Activated CD4-positive, alpha-beta T cell treated with anti-CD3 and anti-CD28 coated beads, Interleukin-2, amount 10 ng/mL, durations not matched to agents 7 days and 5 days (primary cell): ENCODE results near the gene DDAH1. TPM values are rescaled to one million over a fixed set of nuclear protein-coding genes. Genes with fewer than 3 reads are reported as not detected.
A peak's percentile ranks its signal among the peaks of the same experiment; 100 is the strongest.

Experiments
- CTCF ChIA-PET: fragments of 350-600 bp; sonication (Branson Sonifier 250); formaldehyde crosslinking; loops from one replicate; lab custom pipeline; 2021; ENCODE audit warnings: antibody characterized with exemption; lab: Charles Lee
- POLR2A ChIA-PET: fragments of 350-600 bp; sonication (Branson Sonifier 250); formaldehyde crosslinking; loops from one replicate; lab custom pipeline; 2021; ENCODE audit warnings: antibody characterized with exemption; lab: Charles Lee
- DNase-seq: peaks from one replicate; pipeline ENCODE4 v3.0.0-alpha.2; 2020
- H3K27ac Mint-ChIP-seq: one replicate; pipeline ENCODE4 v1.8.0; 2021; ENCODE audit warnings: mild to moderate bottlenecking, moderate library complexity, mixed read lengths
- H3K27me3 Mint-ChIP-seq: one replicate; pipeline ENCODE4 v1.8.0; 2021; ENCODE audit warnings: mixed read lengths
- H3K36me3 Mint-ChIP-seq: one replicate; pipeline ENCODE4 v1.8.0; 2021; ENCODE audit warnings: low read depth, mixed read lengths
- H3K4me1 Mint-ChIP-seq: one replicate; pipeline ENCODE4 v1.8.0; 2021; ENCODE audit warnings: mixed read lengths
- H3K4me3 Mint-ChIP-seq: one replicate; pipeline ENCODE4 v1.8.0; 2021; ENCODE audit warnings: mild to moderate bottlenecking, moderate library complexity, mixed read lengths
- H3K9me3 Mint-ChIP-seq: one replicate; pipeline ENCODE4 v1.8.0; 2021; ENCODE audit warnings: mixed read lengths
- total RNA-seq, 2 experiments: library from RNA; stranded (reverse); gene quantifications; one replicate each; pipeline ENCODE4 v1.2.3, GENCODE V29; 2021

The DDAH1 gene
- total RNA-seq, 2 experiments from 2014 or later = not detected

DNA sequence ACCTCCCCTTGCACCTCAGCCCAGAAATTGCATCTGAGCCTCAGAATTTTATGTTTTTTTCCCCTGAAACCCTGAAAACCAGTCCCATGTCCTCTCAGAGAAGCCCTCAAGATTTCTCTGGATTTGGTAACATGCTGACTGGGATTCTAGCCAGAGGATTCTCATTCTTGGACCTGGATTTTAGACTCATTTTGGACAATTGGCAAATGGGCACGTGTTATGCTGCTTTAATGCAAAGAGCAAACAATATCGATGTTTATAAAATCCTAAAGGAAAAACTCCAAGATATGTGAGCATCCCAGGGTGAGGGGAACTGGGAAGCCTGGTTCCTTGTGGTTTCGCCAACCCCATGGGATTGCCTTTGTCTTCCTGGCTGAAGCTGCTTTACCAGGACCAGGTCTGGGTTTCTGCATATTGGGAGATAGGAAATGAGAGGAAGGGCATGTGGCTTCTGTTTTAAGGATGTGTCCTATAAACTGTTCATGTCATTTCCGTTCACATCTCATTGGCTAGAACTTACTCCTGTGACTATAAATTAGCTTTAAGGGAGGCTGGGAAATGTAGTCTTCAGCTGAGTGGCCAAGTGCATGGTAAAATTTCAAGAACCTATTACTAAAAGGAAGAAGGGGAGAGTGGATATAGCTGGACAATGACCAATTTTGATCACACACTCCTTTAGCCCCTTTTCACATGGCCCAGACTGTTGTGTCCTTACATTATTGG lies 161.4 kb downstream of the DDAH1 start:
- peaks cover 48% of the 10 kb centered on the region for H3K27me3 Mint-ChIP-seq
- no peak overlapping the region for H3K27ac Mint-ChIP-seq
- H3K36me3 Mint-ChIP-seq = no peaks in the 10 kb centered on the region
- H3K4me1 Mint-ChIP-seq = peaks cover 4% of the 10 kb centered on the region
- ChIA-PET POLR2A (no interaction called here), CTCF (no interaction called here)
- H3K9me3 Mint-ChIP-seq = no peaks in the 10 kb centered on the region
- DNase-seq = no peak
- H3K4me3 Mint-ChIP-seq = no peak overlapping the region

DNA sequence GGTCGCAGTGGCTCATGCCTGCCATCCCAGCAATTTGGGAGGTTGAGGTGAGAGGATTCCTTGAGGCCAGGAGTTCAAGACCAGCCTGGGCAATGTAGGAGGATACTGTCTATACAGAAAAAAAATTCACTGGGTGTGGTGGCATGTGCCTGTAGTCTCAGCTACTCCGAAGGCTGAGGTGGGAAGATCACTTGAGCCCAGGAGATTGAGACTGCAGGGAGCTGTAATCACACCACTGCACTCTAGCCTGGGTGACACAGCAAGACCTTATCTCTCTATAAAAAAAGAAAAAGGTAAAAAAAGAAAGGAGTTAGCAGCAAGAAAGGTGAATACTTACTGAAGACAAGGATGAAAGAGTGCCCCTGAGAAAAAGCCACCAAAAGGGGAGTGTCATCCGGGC lies 164.8 kb downstream of the DDAH1 start:
- no peaks in the 10 kb centered on the region for H3K36me3 Mint-ChIP-seq
- peaks cover 16% of the 10 kb centered on the region for H3K4me1 Mint-ChIP-seq
- DNase-seq = no peak
- peaks cover 39% of the 10 kb centered on the region for H3K27me3 Mint-ChIP-seq
- H3K9me3 Mint-ChIP-seq = no peaks in the 10 kb centered on the region
- ChIA-PET POLR2A (no interaction called here), CTCF (no interaction called here)
- no peak overlapping the region for H3K27ac Mint-ChIP-seq
- no peak overlapping the region for H3K4me3 Mint-ChIP-seq

DNA sequence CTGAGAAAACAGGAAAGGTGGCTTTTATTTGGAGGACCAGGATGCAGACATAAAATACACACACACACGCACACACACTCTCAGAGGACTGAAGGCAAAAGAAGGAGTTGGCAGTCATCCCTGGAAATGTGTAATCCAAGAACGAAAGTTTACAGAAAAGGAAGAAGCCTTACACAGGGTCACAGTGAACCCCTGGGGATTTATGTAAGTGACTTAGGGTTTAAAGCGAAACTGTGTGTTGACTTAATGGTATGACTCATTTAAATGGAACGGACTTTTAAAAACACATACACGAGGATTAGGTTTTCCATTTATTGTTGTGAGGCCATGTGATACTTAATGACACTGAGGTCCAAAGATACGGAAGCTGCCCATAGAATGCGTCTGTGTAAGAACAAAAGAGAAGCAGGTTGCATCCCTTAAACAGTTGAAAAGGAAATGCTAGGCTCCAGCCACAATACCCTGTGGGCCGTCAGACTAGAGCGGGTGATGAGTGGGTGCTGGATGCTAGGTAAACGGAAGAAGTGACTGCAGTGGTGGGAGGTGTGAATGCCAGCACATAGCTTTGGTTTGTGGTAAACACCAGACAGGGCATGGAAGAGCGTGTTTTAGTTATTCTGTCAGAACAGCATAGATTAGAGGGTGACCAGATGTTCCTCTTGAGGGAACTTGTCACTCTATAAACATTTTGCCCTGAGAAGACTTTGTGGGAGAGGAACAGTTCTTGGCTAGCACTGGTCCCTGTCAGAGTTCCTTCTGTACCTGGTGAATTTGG lies 166.9 kb downstream of the DDAH1 start:
- CTCF ChIA-PET = interaction anchor here (0.6 to 0.7 kb wide), 2 partner anchors 1406 to 1741 kb away, joined by 3 read pairs; no protein-coding TSS in a partner anchor
- no peak overlapping the region for H3K27ac Mint-ChIP-seq
- H3K4me3 Mint-ChIP-seq = peak overlapping the region; percentile 5
- peak; percentile 53 for DNase-seq
- no peaks in the 10 kb centered on the region for H3K36me3 Mint-ChIP-seq
- POLR2A ChIA-PET = no interaction called here
- H3K27me3 Mint-ChIP-seq = peaks cover 39% of the 10 kb centered on the region
- no peaks in the 10 kb centered on the region for H3K9me3 Mint-ChIP-seq
- peaks cover 16% of the 10 kb centered on the region for H3K4me1 Mint-ChIP-seq

DNA sequence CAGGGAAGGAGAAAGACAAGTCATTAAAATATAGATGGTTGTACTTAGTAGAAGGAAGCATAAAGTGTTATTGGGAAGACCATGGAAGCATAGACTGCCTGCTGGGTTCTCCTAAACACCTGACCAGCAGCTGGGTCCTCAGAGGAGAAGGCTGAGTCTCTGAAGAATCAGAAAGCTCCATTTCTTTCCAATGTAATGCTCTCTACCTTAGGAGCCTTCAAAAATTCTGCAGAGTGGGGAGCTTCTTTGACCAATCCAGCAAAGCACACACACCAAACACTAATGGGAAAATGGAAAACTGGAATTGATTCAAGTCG lies 167.5 kb downstream of the DDAH1 start:
- H3K27ac Mint-ChIP-seq = no peak overlapping the region
- H3K36me3 Mint-ChIP-seq = no peaks in the 10 kb centered on the region
- H3K27me3 Mint-ChIP-seq = peaks cover 40% of the 10 kb centered on the region
- no peaks in the 10 kb centered on the region for H3K9me3 Mint-ChIP-seq
- peaks cover 16% of the 10 kb centered on the region for H3K4me1 Mint-ChIP-seq
- no peak for DNase-seq
- POLR2A ChIA-PET = no interaction called here
- CTCF ChIA-PET = interaction anchor here (0.6 to 0.7 kb wide), 3 partner anchors 20 to 1741 kb away, joined by 3 read pairs; no protein-coding TSS in a partner anchor
- peak overlapping the region; percentile 5 for H3K4me3 Mint-ChIP-seq

DNA sequence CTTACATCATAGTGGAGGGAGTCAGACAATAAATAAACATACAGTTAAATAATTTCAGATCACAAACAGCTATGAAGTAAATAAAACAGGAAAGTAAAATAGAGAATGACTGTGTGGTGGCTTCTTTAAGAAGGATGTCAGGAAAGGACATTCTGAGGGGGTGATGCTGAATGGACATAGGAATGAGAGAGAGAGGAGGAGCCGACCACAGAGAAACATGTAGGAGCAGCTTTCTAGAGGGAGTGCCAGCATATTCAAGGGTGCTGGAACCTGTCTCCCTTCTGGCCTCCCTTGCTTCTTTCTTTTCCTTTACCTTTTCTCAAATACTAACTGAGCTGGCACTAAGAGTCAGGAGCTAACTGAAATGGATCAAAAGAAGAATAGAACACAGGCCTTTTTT lies 168.0 kb downstream of the DDAH1 start:
- Mint-ChIP-seq H3K36me3 (no peaks in the 10 kb centered on the region), H3K4me3 (no peak overlapping the region), H3K4me1 (peaks cover 16% of the 10 kb centered on the region), H3K27me3 (peaks cover 35% of the 10 kb centered on the region), H3K27ac (peak overlapping the region; percentile 3), H3K9me3 (no peaks in the 10 kb centered on the region)
- no peak for DNase-seq
- ChIA-PET CTCF (interaction anchor here (0.7 to 1.0 kb wide), 3 partner anchors 15 to 1407 kb away, joined by 3 read pairs; no protein-coding TSS in a partner anchor), POLR2A (no interaction called here)

DNA sequence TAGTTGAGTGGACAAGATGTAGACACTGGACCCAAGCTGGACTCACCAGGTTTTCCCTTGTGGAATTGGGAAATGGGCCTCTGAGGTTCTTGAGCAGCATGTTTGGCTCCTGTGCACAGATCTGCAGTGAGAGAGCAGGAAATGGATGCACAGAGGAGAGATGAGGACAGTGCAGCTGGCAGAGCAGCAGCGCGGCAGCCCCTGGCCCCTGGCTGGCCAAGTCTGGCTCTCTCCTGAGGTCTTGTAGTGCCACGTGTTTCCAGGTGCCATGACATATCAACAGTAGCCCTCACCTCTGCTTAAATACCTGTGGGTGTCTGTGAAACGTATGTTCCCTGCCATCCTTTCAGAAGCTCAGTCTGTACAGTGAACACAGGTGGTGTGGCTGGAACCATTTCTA lies 169.3 kb downstream of the DDAH1 start:
- POLR2A ChIA-PET = no interaction called here
- Mint-ChIP-seq H3K36me3 (no peaks in the 10 kb centered on the region), H3K4me3 (no peak overlapping the region), H3K27me3 (peaks cover 35% of the 10 kb centered on the region), H3K27ac (no peak overlapping the region), H3K9me3 (no peaks in the 10 kb centered on the region), H3K4me1 (peaks cover 16% of the 10 kb centered on the region)
- CTCF ChIA-PET = interaction anchor here (0.6 kb wide), 1 partner anchor 116 kb away, joined by 3 read pairs; no protein-coding TSS in a partner anchor
- DNase-seq = no peak

DNA sequence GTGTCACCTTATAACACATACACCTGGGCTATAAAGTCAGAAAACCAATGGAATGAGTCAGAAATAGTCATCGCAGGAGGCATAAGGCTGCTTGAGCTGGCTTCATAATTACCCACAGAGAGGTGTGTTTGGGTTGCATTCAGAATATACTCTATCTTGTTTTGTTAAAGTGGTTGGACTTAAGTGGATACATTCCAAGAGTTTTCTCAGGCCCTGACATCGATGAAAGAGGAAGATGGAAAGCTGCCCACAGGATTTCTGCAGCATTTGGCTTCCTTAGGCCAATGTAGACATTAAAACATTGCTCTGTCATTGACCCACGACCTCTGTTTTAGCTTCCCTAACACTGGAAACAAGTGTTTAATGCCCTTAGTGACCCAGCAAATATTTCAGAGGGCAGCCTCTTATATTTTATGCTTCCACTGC lies 169.9 kb downstream of the DDAH1 start:
- ChIA-PET POLR2A (no interaction called here), CTCF (interaction anchor here (1.5 kb wide), 1 partner anchor 10 kb away, joined by 5 read pairs; no protein-coding TSS in a partner anchor)
- H3K4me3 Mint-ChIP-seq = no peak overlapping the region
- peaks cover 35% of the 10 kb centered on the region for H3K27me3 Mint-ChIP-seq
- H3K4me1 Mint-ChIP-seq = peaks cover 16% of the 10 kb centered on the region
- H3K36me3 Mint-ChIP-seq = no peaks in the 10 kb centered on the region
- H3K27ac Mint-ChIP-seq = no peak overlapping the region
- no peak for DNase-seq
- H3K9me3 Mint-ChIP-seq = no peaks in the 10 kb centered on the region

DNA sequence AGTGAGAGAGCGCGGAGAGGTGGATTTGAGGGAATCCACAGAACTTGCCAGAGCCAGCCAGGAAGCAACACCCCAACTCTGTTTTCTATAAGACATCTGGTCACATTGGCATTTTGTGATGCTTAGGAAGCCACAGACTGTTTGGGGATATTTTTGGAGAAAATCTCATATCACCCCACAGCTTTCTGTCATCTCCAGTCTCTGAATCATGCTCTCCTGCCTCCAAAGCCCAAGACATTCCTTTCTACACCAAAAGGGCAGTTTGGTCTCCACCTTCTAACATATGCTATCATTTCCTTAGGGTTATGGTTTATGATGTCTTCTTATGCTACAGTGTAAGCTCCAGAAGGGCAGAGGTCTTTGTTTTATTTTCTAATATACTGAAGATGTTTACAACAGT lies 174.1 kb downstream of the DDAH1 start:
- H3K27ac Mint-ChIP-seq = no peak overlapping the region
- CTCF ChIA-PET = interaction anchor here (1.2 kb wide), 1 partner anchor 346 kb away, joined by 3 read pairs; no protein-coding TSS in a partner anchor
- no peak for DNase-seq
- H3K4me3 Mint-ChIP-seq = no peak overlapping the region
- H3K27me3 Mint-ChIP-seq = peaks cover 37% of the 10 kb centered on the region
- POLR2A ChIA-PET = no interaction called here
- H3K4me1 Mint-ChIP-seq = peaks cover 5% of the 10 kb centered on the region
- no peaks in the 10 kb centered on the region for H3K36me3 Mint-ChIP-seq
- no peaks in the 10 kb centered on the region for H3K9me3 Mint-ChIP-seq

DNA sequence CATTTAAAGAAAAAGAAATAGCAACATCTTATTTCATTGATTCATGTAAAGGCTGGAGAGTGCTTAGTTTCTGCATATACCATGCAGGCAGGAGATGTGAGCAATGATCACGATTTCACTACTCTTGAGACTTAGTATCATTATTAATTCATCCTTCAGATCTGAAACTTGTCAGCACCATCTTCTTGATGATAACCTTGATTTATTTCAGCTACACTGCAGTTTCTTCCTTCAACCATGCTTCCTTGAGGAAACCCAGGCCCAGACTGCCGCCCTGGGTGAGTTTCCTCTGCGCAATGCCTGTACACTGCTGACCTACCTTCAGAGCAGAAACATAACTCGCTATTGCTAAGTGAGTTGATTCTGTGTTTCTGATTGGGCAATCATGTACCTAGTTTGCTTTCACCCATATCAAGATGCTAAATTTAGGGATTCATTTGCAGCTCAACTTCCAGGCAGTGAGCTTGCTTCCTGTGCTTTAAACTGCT lies 175.1 kb downstream of the DDAH1 start:
- no peak overlapping the region for H3K27ac Mint-ChIP-seq
- H3K36me3 Mint-ChIP-seq = no peaks in the 10 kb centered on the region
- no peak overlapping the region for H3K4me3 Mint-ChIP-seq
- no peak for DNase-seq
- H3K4me1 Mint-ChIP-seq = peaks cover 5% of the 10 kb centered on the region
- H3K9me3 Mint-ChIP-seq = no peaks in the 10 kb centered on the region
- peaks cover 39% of the 10 kb centered on the region for H3K27me3 Mint-ChIP-seq
- ChIA-PET POLR2A (no interaction called here), CTCF (interaction anchor here (1.2 kb wide), 1 partner anchor 345 kb away, joined by 3 read pairs; no protein-coding TSS in a partner anchor)

DNA sequence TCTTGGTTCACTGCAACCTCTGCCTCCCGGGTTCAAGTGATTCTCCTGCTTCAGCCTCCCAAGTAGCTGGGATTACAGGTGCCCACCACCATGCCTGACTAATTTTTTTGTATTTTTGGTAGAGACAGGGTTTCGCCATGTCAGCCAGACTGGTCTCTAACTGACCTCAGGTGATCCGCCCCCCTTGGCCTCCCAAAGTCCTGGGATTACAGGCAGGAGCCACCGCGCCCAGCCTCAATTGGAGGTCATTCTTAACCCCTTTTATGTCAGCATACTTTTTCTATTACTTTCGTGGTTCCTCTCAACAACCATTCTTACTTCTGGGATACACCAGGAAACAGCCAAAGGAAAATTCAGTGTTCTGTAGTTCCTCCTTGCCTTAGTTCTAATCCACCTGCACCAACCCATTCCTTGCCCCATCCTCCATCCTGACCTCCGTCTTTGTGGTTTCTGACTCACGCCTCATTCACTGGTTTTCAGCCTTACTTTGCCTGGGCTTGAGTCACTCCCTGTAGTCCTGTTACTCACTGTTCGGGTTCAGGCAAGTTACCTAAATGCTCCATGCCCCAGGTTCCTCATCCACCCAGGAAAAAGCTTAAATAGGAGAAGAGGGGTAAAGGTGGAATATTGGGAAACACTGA lies 175.6 kb downstream of the DDAH1 start:
- Mint-ChIP-seq H3K27me3 (peaks cover 36% of the 10 kb centered on the region), H3K9me3 (no peaks in the 10 kb centered on the region), H3K4me1 (peaks cover 5% of the 10 kb centered on the region), H3K4me3 (no peak overlapping the region), H3K36me3 (no peaks in the 10 kb centered on the region), H3K27ac (no peak overlapping the region)
- DNase-seq = no peak
- ChIA-PET POLR2A (no interaction called here), CTCF (no interaction called here)

DNA sequence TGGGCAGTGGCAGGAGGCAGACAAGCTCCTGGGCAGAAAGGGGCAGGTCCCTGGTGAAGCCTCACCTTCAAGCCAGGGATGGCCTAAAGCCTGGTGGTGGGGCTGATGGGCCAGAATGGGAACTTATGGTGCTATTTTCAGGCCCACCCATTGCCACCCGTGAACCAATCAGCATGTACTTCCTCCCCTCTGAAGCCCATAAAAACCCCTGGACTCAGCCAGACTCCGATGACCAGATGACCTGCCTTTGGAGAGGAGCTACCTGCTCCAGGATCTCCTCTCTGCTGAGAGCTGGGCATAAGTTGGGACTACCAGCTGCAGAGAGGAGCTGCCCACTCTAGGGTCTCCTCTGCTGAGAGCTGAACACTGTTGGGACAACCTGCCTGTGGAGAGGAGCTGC lies 180.8 kb downstream of the DDAH1 start:
- no peaks in the 10 kb centered on the region for H3K9me3 Mint-ChIP-seq
- H3K27ac Mint-ChIP-seq = no peak overlapping the region
- peaks cover 34% of the 10 kb centered on the region for H3K27me3 Mint-ChIP-seq
- no peaks in the 10 kb centered on the region for H3K36me3 Mint-ChIP-seq
- ChIA-PET CTCF (interaction anchor here (0.5 to 2.0 kb wide), 3 partner anchors 10 to 170 kb away, joined by 3 to 10 read pairs (median 5); partner anchors contain the start of gene C1orf52), POLR2A (interaction anchor here (0.6 kb wide), 1 partner anchor 12 kb away, joined by 4 read pairs; no protein-coding TSS in a partner anchor)
- peaks cover under 1% of the 10 kb centered on the region for H3K4me1 Mint-ChIP-seq
- no peak for DNase-seq
- H3K4me3 Mint-ChIP-seq = no peak overlapping the region

DNA sequence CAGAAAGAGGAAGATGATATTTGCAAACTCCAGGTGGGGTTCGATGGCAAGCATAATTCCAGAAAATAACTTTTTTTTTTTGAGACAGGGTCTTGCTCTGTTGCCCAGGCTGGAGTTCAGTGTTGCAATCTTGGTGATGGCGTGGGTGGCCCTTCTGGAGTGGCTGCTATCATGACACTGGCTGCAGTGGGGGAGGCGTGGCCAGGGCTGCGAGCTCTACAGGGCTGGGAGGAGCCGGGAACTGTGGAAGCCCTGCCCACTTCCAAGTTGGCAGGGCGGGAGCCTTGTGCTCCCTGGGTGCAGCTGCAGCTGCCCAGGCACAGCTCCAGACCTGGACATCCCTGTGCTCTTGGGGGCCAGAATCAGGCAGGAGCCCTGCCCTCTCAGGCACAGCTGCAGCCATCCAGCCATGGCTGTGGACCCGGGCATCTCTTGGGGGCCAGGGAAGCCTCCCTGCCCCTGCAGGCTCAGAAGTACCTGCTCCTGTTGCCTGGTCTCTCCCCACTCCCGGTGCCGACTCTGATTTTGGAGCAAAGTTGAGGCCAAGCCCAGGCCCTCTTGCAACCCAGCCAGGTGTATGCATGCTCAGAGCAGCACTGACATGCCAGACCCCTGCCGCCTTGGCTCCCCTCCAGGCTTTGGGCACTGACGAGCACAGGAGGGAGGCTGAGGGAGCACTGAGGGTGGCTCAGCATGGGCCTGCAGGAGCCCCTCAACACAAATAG lies 181.3 kb downstream of the DDAH1 start:
- ChIA-PET CTCF (interaction anchor here (0.5 to 1.2 kb wide), 2 partner anchors 11 to 170 kb away, joined by 3 to 5 read pairs; no protein-coding TSS in a partner anchor), POLR2A (no interaction called here)
- H3K36me3 Mint-ChIP-seq = no peaks in the 10 kb centered on the region

More for the DNA sequence above, 181.3 kb downstream of the DDAH1 start:
- no peak overlapping the region for H3K4me3 Mint-ChIP-seq
- peaks cover 38% of the 10 kb centered on the region for H3K27me3 Mint-ChIP-seq
- peaks cover 6% of the 10 kb centered on the region for H3K4me1 Mint-ChIP-seq
- DNase-seq = no peak
- H3K9me3 Mint-ChIP-seq = no peaks in the 10 kb centered on the region
- no peak overlapping the region for H3K27ac Mint-ChIP-seq
